ENCODE measurements around the gene ADGRL3.

DNA sequence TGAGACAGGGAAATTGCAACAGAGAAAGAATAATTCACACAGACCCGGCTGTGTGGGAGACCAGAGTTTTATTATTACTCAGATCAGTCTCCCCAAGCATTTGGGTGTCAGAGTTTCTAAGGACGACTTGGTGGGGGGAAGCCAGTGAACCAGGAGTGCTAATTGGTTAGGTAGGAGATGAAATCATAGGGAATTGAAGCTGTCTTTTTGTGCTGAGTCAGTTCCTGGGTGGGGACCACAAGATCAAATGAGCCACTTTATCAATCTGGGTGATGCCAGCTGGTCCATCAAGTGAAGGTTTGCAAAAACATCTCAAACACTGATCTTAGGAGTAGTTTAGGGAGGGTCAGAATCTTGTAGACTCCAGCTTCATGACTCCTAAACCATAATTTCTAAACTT lies 560.7 kb downstream of the ADGRL3 start:
- TF ChIP-seq RAD21 (IDR thresholded peaks at IDR 0.05) (no peak), YY1 (IDR thresholded peaks at IDR 0.05) (no peak), JUND (IDR thresholded peaks at IDR 0.05) (no peak), HNF4A (conservative IDR thresholded peaks at IDR 0.05) (no peak), FOXA1 (IDR thresholded peaks at IDR 0.05) (no peak)
- TF ChIP-seq, protein P1, sequence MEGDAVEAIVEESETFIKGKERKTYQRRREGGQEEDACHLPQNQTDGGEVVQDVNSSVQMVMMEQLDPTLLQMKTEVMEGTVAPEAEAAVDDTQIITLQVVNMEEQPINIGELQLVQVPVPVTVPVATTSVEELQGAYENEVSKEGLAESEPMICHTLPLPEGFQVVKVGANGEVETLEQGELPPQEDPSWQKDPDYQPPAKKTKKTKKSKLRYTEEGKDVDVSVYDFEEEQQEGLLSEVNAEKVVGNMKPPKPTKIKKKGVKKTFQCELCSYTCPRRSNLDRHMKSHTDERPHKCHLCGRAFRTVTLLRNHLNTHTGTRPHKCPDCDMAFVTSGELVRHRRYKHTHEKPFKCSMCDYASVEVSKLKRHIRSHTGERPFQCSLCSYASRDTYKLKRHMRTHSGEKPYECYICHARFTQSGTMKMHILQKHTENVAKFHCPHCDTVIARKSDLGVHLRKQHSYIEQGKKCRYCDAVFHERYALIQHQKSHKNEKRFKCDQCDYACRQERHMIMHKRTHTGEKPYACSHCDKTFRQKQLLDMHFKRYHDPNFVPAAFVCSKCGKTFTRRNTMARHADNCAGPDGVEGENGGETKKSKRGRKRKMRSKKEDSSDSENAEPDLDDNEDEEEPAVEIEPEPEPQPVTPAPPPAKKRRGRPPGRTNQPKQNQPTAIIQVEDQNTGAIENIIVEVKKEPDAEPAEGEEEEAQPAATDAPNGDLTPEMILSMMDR (IDR thresholded peaks at IDR 0.05; ENCODE audit: low read depth, low read length, missing input control) = no peak
- TF ChIP-seq, protein P2, sequence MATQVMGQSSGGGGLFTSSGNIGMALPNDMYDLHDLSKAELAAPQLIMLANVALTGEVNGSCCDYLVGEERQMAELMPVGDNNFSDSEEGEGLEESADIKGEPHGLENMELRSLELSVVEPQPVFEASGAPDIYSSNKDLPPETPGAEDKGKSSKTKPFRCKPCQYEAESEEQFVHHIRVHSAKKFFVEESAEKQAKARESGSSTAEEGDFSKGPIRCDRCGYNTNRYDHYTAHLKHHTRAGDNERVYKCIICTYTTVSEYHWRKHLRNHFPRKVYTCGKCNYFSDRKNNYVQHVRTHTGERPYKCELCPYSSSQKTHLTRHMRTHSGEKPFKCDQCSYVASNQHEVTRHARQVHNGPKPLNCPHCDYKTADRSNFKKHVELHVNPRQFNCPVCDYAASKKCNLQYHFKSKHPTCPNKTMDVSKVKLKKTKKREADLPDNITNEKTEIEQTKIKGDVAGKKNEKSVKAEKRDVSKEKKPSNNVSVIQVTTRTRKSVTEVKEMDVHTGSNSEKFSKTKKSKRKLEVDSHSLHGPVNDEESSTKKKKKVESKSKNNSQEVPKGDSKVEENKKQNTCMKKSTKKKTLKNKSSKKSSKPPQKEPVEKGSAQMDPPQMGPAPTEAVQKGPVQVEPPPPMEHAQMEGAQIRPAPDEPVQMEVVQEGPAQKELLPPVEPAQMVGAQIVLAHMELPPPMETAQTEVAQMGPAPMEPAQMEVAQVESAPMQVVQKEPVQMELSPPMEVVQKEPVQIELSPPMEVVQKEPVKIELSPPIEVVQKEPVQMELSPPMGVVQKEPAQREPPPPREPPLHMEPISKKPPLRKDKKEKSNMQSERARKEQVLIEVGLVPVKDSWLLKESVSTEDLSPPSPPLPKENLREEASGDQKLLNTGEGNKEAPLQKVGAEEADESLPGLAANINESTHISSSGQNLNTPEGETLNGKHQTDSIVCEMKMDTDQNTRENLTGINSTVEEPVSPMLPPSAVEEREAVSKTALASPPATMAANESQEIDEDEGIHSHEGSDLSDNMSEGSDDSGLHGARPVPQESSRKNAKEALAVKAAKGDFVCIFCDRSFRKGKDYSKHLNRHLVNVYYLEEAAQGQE (IDR thresholded peaks at IDR 0.05) = no peak
- TF ChIP-seq, protein P3, sequence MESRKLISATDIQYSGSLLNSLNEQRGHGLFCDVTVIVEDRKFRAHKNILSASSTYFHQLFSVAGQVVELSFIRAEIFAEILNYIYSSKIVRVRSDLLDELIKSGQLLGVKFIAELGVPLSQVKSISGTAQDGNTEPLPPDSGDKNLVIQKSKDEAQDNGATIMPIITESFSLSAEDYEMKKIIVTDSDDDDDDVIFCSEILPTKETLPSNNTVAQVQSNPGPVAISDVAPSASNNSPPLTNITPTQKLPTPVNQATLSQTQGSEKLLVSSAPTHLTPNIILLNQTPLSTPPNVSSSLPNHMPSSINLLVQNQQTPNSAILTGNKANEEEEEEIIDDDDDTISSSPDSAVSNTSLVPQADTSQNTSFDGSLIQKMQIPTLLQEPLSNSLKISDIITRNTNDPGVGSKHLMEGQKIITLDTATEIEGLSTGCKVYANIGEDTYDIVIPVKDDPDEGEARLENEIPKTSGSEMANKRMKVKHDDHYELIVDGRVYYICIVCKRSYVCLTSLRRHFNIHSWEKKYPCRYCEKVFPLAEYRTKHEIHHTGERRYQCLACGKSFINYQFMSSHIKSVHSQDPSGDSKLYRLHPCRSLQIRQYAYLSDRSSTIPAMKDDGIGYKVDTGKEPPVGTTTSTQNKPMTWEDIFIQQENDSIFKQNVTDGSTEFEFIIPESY (IDR thresholded peaks at IDR 0.05) = no peak

Measured in liver (tissue), 3 donors.